ENCODE data around the gene NATD1.
"Not testable (repeated sequence)": the region's sequence is repeated elsewhere in the genome, so short reads cannot be mapped to it uniquely, and the experiment has no call there.

NATD1 gene

GRCh38 chr17:21232033-21232749 lies 21.0 kb downstream of the NATD1 start:
- H3K4me3 ChIP-seq (ENCODE audit: low read depth, low read length), result no peak overlapping the region
- no peak for TF ChIP-seq CTCF (IDR thresholded peaks at IDR 0.05; ENCODE audit: low read depth, low read length)

GRCh38 chr17:21231533-21231932 lies 21.7 kb downstream of the NATD1 start:
- no peak for TF ChIP-seq CTCF (IDR thresholded peaks at IDR 0.05; ENCODE audit: low read depth, low read length)
- no peak overlapping the region for H3K4me3 ChIP-seq (ENCODE audit: low read depth, low read length)

- no peak for TF ChIP-seq CTCF (IDR thresholded peaks at IDR 0.05; ENCODE audit: low read depth, low read length)
- H3K4me3 ChIP-seq (ENCODE audit: low read depth, low read length), result no peak overlapping the region
These were observed 24.4 kb downstream of the NATD1 start for GRCh38 chr17:21228845-21229244.

GRCh38 chr17:21228111-21228510 lies 25.1 kb downstream of the NATD1 start:
- TF ChIP-seq CTCF (IDR thresholded peaks at IDR 0.05; ENCODE audit: low read depth, low read length), result no peak
- no peak overlapping the region for H3K4me3 ChIP-seq (ENCODE audit: low read depth, low read length)

- H3K4me3 ChIP-seq (ENCODE audit: low read depth, low read length), result not testable (repeated sequence)
These were observed 25.9 kb downstream of the NATD1 start for GRCh38 chr17:21227277-21227676.

GRCh38 chr17:21223086-21223485 lies 30.1 kb downstream of the NATD1 start:
- no peak overlapping the region for H3K4me3 ChIP-seq (ENCODE audit: low read depth, low read length)
- no peak for TF ChIP-seq CTCF (IDR thresholded peaks at IDR 0.05; ENCODE audit: low read depth, low read length)

GRCh38 chr17:21218831-21219380 lies 34.3 kb downstream of the NATD1 start:
- TF ChIP-seq CTCF (IDR thresholded peaks at IDR 0.05; ENCODE audit: low read depth, low read length), result no peak
- H3K4me3 ChIP-seq (ENCODE audit: low read depth, low read length), result no peak overlapping the region

- no peak overlapping the region for H3K4me3 ChIP-seq (ENCODE audit: low read depth, low read length)
- TF ChIP-seq CTCF (IDR thresholded peaks at IDR 0.05; ENCODE audit: low read depth, low read length), result no peak
These were observed 35.1 kb downstream of the NATD1 start for GRCh38 chr17:21218101-21218500.

Data from WI38 (cell line).